GM19455 (cell line): ENCODE results near the gene AKAP6.

ENCODE experiments used
- ATAC-seq: cut with Tn5 transposase; IDR thresholded peaks from one replicate; pipeline ENCODE4 v1.9.1; 2021; ENCODE audit not compliant: unreplicated experiment

AKAP6 gene

DNA sequence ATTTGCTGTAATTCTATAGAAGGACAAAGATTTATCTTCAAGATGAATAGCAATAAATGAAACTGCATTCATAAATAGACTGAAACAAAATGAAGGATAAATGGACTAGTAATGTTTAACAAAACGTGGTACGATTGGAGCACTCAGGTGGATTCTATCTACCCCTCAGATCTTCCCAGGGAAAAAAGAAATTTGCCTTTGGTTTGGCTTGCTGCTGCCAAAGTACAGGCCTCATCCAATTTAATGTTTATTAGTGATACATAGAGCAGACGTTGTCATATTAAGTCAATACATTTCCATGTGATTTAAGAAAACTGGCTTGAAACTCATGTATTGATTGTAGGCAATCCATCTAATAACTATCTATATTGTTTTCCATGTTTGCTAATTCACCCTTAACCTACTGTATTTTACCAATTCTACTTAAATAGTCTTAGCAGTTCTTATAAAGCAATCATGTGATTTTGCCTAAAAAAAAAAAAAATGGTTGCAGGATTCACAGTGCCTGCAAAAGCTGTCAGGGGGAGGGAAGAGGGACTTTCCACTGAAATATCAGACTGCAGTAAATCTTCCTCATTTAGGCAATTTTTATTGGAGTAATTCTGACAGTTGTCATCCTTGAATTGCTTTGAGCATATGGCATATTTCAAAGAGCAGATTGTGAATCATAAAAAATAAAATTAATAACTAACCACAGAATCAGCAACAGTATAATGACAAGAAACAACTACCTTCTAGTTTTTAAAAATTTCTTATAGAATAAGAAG lies 367.4 kb downstream of the AKAP6 start:
- no peak for ATAC-seq

DNA sequence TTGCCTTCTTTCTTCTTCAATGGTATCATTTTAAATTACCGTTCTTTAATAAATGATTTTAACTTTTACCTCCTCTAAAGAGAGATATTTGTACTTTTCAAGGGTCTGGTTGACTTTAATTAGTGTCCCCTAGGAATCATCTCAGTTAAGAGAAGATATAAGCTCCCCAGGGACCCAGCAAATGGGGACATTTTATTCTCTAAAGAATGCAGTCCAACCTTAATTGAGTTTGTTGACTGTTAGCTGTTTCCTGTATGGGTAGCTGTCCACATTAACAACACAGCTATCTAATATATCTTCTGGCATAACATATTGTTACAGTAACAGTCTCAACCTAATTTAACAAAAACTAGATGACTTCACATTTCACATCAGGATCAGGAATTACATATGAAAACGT lies 368.0 kb downstream of the AKAP6 start:
- ATAC-seq: no peak

DNA sequence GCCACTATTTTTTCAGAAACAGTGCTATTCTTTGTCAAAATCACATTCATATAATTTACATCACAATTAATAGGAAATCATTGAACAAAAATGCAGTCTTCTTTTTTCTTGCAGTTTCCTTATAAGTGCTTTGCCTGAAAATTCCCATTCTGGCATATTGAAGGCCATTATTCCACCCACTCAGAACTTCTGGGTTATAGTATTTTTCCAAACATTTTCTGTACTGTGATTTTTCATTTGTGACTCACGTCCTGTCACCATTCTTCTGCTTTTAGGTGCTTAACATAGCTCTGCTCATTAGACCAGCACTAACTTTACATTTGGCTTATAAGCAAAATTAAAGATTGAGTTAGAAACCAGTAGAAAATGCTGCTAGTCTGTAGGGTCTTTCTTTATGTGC lies 368.6 kb downstream of the AKAP6 start:
- ATAC-seq: no peak

DNA sequence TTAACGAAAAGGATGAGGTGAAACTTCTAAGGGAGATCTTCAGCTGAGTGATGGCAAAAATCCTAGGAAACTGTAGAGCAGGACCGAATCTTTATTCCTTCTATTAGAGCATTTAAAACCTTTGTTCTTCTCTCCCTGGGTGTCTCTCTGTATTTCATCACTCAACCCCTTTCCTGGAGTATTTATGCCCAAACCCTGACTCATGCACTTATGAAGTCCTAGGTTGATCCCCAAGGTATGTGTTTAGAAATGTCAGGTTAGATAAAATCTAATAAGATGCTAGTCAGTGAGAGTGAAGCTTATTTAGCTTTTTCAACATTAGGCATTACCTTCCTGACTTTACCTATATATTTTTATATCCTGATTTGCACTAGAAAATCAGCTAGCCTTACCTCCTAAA lies 369.7 kb downstream of the AKAP6 start:
- no peak for ATAC-seq

DNA sequence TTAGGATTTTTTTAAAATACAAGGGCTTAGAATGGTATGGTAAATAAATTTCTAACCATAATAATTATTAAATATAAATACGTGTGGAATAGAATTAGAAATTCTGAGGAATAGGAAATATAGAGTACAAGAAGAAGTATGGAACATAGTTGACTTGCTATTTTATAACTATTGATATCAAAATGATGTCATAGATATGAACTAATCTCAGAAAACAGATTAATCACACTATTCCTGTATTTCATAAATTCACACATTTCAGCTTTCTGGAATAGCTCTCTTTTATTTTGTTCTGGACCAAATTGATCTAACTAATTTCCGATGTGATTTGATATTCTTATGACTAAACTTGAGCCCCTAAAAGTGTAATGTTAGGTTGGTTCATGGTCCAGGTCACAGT lies 372.4 kb downstream of the AKAP6 start:
- no peak for ATAC-seq

DNA sequence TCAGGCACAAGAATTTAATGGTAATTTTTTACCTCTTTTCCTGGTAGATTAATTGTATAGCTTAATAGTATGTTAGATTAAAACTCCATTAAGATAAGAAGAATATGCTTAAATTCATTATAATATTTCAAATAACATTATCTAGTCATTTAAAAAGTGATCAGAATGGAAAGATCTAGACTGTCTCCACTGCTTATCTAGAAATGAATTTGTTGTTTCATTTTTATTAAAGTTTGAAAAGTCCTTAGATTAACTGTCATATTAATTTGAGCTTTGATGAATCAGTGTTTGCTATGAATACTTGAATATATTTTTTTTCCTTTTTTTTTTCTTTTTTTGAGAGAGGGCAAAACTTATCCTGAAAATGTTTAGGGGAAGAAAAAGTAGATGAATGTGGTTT lies 373.0 kb downstream of the AKAP6 start:
- ATAC-seq: no peak

DNA sequence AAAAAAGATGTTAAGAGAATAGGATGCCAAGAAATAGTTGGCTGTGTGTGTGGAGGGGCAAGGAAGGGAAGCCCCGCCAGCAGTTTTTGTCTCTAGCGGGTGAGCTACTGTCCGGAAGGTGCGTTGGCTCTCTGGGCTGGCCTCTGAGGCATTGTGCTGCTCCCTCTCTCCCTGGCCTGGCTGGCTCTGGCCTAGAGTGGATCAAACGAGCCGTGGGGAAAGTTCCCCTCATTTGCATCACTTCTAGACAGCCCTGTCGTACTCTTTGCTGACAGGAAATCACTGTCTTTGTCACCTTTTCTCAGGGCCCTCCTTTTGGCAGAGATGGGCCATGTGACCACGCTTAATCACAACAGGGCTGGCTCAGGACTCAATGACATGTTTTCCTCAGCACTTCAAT lies 373.5 kb downstream of the AKAP6 start:
- peak; percentile 77 for ATAC-seq

DNA sequence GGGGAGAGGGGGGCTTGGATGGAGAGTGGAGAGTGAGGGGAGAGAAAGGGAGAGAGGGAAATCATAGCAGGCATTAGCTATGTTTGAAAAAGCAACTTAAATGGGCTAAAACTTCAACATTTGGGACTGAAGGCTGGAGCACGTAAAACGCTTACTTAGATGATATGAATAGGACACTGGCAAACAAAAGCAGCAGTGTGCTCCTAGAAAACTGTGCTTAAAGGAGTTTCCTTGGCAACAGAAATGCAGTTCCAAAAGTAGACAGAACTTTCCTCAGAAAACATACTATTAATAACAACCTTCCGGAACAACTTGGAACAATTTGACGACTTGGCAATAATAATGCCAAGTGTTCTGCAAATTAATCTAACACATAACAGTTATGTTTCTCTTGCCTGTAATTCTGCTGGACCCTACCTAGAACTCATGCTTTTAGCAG lies 374.1 kb downstream of the AKAP6 start:
- ATAC-seq: no peak

DNA sequence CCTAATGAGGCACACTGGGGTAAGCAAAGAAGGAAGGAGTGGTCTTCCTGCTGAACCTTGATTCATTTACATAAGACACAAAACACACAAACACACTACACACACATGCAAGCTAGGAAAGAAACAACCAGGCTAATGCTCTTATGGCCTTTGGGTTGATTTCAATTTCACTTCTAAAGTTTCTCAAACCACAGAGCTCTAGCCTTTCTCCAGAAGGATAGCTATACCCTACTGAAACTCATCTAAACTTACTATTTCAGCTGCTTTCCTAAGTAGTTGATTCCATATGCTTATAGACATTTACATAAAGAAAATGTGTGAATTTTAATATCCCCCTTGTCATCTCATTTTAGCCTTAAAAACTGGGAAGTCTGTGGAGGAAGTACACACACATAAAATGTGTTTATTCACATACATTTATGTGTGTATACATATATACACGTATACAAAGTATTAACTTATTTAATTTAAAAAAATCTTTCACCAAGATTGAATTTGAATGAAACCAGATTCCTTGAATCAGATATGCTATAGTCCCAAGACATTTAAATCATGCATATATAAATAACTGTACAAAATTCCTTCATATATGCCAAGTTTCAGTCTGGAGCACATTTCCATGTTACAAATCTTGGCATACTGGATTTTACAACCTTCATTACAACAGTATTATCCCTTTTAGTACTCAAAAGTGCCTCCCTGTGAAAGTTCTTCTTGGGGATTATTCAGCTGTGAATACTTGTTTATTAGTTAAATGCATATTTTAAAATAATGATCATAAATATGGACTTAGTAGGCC lies 377.8 kb downstream of the AKAP6 start:
- ATAC-seq: no peak

DNA sequence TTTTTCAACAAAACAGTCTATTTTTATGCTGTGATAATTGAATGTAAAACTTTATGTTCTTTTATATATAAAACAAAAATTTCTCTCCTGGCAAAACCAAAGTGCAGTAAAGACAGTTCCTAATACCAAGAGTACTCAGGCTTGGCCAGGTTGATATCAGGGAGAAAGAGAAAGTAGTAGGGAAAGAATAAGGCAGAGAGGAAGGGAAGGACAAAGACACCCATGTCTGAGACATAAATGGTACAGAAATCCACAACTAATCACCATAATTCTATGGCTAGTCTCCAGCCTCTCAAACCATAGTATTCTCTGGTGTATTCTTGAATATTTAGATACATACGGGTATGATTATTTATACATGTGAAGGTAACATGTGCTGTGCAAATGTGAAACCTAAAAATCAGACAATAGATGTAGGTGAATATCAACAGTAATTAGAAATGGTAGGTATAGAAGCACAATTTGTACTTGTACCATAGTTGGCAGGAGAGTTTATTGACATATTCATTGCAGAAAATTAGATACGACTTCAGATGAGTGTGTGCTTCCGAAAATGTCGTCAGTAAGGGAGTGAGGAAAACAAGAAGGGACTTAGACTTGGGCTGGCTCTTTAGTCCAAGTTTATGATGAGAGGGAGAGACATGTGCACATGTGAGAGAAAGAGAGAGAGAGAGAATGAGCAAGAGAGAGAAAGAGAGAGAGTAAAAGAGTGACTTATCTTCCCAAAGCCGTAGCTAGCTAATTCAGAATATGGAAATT lies 378.8 kb downstream of the AKAP6 start:
- ATAC-seq: no peak

DNA sequence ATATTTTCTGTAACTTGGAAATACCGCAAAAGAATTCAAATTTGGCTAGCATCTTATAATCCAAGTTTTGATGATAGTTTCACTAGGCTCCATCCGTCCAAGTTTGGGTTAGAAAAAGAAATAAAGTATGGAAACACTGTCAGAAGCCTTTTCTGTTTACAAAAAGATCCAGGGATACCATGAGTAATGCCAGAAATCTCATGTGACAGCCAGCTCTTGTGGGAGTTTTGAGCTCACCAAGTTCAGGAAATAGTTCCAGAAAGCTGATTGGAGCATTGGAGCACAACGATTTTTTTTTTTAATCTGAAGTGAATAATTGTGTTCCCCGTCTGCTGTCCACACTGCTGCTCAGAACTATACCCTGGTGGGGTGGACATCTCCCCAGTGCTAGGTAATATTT lies 379.9 kb downstream of the AKAP6 start:
- ATAC-seq: no peak

DNA sequence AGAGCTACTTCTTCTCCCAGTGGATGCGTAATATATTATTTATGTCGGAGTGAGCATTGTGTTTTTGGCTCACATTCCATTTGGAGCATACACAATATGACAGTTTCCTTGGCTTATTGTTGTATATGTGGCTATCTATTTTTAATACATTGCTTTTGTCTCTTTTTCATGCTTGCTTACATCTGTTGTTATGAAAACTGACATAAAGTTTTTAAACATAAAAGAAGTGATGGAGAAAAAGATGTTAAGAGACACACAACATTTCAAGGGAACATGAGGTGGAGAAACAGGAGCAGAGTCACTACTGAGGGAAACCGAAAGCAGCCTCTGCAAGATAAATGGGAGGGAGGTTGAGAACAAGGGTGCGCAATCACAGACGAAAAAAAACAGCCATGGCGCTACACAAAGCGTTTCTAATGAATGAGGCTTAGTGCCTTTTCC lies 381.2 kb downstream of the AKAP6 start:
- ATAC-seq: no peak

DNA sequence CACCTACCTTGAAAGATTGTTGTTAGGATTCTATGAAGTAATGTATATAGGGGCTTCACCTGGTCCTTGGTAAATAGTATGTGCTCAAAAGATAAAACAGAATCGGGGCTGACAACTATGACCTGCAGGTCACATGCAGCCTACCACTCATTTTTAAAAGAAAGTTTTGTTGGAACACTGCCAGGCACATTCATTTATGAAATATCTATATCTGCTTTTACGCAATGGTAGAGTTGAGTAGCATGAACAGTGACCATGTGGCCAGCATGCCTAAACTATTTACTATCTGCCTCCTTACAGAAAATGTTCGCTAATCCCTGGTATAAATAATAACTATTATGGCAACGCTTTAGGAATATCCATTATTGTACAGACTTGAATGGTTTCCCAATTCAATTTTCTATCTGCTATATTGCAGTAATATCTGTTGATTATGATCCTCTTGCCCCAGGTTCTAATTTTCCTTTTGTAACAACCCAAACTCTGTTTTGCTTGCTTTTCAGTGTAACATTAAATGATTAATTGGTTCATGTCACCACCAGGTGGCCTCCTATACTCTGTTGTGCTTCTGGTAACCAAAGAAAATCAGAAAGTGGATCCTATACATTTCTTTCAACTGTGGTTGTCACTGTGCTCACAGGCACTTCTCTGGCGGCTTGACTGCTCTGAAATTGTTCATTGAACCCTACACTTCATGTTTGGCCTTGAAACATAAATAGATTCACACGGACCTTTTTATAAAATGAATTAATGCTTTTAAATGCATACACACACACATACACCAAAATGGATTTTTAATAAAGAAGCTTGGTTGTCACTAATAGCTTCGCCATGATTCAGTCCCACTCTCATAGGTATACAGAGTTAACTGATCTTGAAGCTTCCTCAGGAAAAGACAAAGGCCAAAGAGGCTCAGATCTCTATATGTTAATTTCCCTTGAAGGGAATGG lies 381.9 kb downstream of the AKAP6 start:
- ATAC-seq: no peak

DNA sequence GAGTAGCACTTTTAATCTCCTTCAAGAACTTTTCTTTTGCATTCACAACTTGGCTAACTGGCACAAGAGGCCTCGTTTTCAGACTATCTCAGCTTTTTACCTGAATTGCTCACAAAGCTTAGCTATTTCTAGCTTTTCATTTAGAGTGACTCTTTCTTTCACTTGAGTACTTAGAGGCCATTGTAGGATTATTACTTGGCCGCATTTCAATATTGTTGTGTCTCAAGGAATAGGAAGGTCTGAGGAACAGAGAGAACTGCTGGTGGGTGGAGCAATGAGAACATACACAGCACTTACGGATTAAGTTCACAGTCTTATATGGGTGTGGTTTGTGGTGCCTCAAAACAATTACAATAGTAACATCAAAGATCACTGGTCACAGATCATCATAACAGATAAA lies 384.8 kb downstream of the AKAP6 start:
- no peak for ATAC-seq

DNA sequence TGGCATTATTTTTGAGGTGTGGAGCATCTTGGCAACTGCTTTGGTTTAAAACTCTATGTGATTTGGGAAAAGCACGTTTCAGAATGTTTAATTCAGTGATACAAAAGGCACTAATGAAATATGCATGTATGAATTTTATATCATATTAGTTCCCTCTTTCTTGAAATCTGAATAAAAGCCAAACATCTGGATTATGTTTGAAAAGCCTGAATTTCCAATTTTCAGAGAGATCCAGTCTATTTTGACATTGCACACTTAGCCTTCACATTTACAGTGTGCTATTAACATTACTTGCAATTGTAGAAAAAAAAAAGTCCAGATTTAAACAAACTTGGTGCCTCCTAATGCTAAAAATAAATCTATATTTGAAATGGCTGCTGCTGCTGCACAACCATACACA lies 390.5 kb downstream of the AKAP6 start:
- no peak for ATAC-seq

DNA sequence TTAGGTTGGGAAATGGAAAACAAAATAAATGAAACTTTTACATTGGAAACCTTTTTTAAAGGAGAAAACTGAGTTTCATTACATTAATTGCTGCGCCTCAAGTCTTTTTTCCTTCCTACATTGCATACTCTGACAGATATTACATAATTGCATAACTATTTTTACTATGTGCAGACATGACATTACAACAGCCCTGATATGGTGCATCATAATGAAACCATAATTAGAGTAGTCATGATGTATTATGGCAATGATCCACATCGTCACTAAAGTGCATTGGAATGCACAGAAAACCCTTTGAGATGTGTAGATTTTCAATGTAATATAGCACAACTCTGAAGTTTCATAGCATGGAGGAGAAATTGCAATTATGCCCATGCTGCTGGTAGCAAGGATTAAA lies 391.8 kb downstream of the AKAP6 start:
- no peak for ATAC-seq

DNA sequence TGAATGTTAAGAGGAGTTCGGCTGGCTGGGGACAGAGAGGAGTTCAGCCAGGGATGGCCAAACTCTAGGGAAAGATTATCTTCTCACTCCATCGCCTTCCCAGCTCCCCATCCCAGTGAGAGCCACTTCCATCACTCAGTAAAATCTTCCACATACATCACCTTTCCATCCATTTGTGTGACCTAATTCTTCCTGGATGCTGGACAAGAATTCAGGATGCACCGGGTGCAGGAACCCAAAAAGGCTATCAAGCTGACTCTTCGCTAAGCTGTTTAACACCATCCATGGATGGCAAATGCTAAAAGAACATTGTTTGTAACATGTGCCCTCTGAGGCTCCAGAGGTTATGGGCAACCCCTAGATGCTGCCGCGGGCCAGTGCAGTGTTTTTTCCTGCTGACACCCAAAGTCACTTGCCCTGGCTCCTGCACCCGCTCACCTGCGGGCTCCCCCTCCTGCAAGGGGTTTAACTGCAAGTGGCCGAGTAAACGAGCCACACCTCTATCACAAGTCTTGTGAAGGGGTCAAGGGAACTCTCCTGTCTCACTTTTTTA lies 393.6 kb downstream of the AKAP6 start:
- ATAC-seq: no peak

DNA sequence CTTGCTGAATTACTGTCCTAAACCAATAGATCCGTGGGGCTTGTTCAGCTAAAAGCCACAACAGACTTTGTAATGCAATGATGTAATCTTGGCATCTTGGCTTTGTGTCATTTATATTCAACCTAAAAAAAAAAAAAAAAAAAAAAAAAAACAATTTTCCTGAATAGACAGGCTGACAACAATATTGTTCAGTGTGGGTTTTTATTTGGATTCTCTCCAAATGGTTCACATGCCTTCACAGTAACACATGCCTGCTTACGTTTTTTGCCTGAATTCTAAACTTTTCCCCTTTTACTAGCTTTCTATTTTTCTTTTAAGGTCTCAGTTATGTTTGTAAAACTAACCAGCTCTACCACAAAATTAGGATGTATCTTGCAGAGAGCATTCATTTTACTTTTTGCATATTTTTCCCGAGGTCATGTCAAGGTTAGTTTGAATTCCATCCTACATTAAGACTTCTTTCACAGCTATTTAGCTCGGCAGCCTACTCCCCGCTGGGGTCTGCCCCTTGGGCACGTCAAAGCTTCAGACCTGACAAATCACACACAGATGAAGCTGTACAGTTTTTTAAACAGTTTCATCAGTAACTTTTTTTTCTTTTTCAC lies 395.9 kb downstream of the AKAP6 start:
- ATAC-seq: no peak

DNA sequence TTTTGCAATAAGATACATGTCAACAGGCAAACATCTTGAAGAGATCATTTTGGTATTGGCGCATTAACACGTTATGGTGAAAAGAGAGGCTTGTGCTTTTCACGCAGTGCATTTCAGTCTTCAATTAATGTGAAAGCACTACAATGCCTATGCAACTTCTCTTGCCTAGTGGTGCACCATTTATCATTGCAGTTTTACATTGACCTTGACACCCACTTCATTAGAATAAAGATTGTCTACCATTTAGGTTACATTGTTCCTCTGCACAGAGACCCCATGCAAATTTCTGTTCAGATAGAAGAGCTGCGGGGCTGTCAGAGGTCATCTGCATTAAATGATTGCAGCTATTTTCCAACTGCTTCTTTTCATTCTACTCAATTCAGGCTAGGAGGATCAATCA lies 397.4 kb downstream of the AKAP6 start:
- ATAC-seq: no peak

DNA sequence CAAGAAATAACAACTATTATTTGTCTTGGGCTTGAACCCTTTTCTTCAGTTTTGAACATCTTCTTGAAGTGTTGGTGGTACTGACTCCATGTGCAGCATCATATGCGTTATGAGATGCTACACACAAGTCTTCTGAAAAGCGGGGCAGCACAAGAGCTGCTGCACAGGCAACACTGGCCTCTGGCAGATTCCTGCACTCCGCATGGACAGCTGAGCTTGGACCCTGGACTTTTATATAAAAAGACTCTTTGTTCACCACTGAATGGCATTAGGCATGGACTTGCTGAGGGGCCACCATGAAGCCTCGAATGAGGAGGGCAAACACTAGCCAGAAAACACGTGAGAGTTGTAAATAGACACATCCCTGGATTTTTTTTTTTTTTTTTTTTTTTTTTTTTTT lies 398.7 kb downstream of the AKAP6 start:
- ATAC-seq: no peak
